ENCODE results near the gene GPC5. TPM values are rescaled to one million over a fixed set of nuclear protein-coding genes. Genes with fewer than 3 reads are reported as not detected.

GPC5 gene
- total RNA-seq, 2 donors from 2014 or later: 0.22 to 0.51 TPM

DNA sequence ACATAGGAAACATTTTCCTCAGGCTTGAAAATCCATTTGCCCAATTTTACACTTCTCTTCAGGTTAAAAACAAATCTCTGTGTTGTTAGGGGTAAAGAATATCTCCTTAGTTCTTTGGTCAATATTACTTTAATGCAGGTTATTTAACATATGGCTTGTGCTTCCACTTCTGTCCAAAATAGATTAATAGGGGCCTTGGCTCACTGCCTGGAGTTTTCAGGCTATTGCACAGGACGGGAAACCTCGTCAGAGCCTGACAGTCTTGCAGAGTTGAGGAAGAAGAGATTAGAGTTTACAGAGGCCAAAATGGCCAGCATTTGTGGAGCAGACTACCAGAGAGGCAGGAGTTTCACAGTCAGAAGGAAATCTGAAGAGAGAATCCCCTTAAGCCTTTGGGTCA, 964.3 kb downstream of the GPC5 start:
- H3K27ac Mint-ChIP-seq: no peak overlapping the region
- H3K36me3 Mint-ChIP-seq (ENCODE audit: low read depth): no peaks in the 10 kb centered on the region
- H3K27me3 ChIP-seq (ENCODE audit: control insufficient read depth, insufficient read depth, low read length, poor library complexity, severe bottlenecking): no peaks in the 10 kb centered on the region
- no peak for DNase-seq
- peaks cover 26% of the 10 kb centered on the region for H3K9me3 Mint-ChIP-seq
- no peaks in the 10 kb centered on the region for H3K36me3 ChIP-seq (ENCODE audit: control insufficient read depth, insufficient read depth, low read length)
- WGBS, 2 experiments (ENCODE audit: insufficient coverage in 1 of 2, insufficient read length in 1 of 2): 75% methylated on average over 2 of the region's 2 CpGs; no CpG with 5 or more reads in 1 of the 2 experiments
- H3K27me3 Mint-ChIP-seq (ENCODE audit: insufficient read depth): no peaks in the 10 kb centered on the region
- H3K4me3 Mint-ChIP-seq: no peak overlapping the region
- H3K4me1 ChIP-seq (ENCODE audit: control insufficient read depth, insufficient read depth, low read length): no peaks in the 10 kb centered on the region
- H3K4me3 ChIP-seq (ENCODE audit: low read length): no peak overlapping the region
- no peak overlapping the region for H3K9ac ChIP-seq (ENCODE audit: extremely low read depth, low read length, poor library complexity, severe bottlenecking)
- no peak overlapping the region for H3K27ac ChIP-seq (ENCODE audit: low read depth, low read length)
- peaks cover 25% of the 10 kb centered on the region for H3K9me3 ChIP-seq (ENCODE audit: control insufficient read depth, low read length)
- H3K4me1 Mint-ChIP-seq: peaks cover 10% of the 10 kb centered on the region
- TF ChIP-seq, protein P1, sequence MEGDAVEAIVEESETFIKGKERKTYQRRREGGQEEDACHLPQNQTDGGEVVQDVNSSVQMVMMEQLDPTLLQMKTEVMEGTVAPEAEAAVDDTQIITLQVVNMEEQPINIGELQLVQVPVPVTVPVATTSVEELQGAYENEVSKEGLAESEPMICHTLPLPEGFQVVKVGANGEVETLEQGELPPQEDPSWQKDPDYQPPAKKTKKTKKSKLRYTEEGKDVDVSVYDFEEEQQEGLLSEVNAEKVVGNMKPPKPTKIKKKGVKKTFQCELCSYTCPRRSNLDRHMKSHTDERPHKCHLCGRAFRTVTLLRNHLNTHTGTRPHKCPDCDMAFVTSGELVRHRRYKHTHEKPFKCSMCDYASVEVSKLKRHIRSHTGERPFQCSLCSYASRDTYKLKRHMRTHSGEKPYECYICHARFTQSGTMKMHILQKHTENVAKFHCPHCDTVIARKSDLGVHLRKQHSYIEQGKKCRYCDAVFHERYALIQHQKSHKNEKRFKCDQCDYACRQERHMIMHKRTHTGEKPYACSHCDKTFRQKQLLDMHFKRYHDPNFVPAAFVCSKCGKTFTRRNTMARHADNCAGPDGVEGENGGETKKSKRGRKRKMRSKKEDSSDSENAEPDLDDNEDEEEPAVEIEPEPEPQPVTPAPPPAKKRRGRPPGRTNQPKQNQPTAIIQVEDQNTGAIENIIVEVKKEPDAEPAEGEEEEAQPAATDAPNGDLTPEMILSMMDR (conservative IDR thresholded peaks at IDR 0.05): no peak

DNA sequence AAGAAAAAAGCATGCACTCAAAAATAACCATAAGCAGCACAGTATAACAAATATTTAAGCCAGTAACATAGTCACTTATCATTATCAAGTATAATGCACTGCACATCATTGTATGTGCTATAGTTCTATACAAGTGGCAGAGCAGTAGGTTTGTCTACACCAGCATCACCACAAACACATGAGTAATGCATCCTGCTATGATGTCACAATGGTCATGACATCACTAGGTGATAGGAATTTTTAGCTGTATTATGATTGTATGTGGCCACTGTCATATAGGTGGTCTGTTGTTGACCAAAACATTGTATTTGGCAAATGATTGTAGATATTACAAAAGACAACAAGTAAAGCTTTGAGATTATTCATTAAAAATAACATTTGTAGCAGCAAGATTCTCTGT, 967.5 kb downstream of the GPC5 start:
- H3K27ac Mint-ChIP-seq: no peak overlapping the region
- Histone ChIP-seq H3K36me3 (ENCODE audit: control insufficient read depth, insufficient read depth, low read length) (no peaks in the 10 kb centered on the region), H3K4me3 (ENCODE audit: low read length) (no peak overlapping the region), H3K4me1 (ENCODE audit: control insufficient read depth, insufficient read depth, low read length) (no peaks in the 10 kb centered on the region), H3K27ac (ENCODE audit: low read depth, low read length) (no peak overlapping the region), H3K9me3 (ENCODE audit: control insufficient read depth, low read length) (no peaks in the 10 kb centered on the region), H3K9ac (ENCODE audit: extremely low read depth, low read length, poor library complexity, severe bottlenecking) (no peak overlapping the region), H3K27me3 (ENCODE audit: control insufficient read depth, insufficient read depth, low read length, poor library complexity, severe bottlenecking) (no peaks in the 10 kb centered on the region)
- no peak for DNase-seq
- no peak overlapping the region for H3K4me3 Mint-ChIP-seq
- H3K36me3 Mint-ChIP-seq (ENCODE audit: low read depth): no peaks in the 10 kb centered on the region
- H3K27me3 Mint-ChIP-seq (ENCODE audit: insufficient read depth): no peaks in the 10 kb centered on the region
- H3K9me3 Mint-ChIP-seq: no peaks in the 10 kb centered on the region
- TF ChIP-seq, protein P1 (conservative IDR thresholded peaks at IDR 0.05): no peak
- peaks cover 10% of the 10 kb centered on the region for H3K4me1 Mint-ChIP-seq

DNA sequence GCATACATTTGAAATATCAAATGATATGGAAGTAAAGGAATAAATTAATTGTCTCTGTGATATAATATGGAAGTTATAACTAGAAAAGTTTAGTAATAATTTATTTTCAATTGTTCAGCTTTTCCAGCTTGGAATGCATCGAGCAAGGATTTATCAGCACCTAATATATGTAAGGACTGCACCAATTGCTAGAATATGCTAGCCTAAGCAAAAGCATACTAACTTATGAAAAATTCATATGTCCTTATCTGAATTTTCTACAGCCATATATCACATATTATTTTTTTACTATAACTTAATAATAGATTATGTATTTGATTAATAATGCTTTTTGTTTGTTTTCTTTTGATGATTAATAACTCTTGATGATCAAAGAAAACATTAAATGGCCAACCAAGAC, 979.0 kb downstream of the GPC5 start:
- no peaks in the 10 kb centered on the region for H3K9me3 Mint-ChIP-seq
- H3K4me3 Mint-ChIP-seq: no peak overlapping the region
- Histone ChIP-seq H3K9ac (ENCODE audit: extremely low read depth, low read length, poor library complexity, severe bottlenecking) (no peak overlapping the region), H3K4me1 (ENCODE audit: control insufficient read depth, insufficient read depth, low read length) (no peaks in the 10 kb centered on the region), H3K27ac (ENCODE audit: low read depth, low read length) (no peak overlapping the region), H3K27me3 (ENCODE audit: control insufficient read depth, insufficient read depth, low read length, poor library complexity, severe bottlenecking) (peaks cover 8% of the 10 kb centered on the region), H3K9me3 (ENCODE audit: control insufficient read depth, low read length) (no peaks in the 10 kb centered on the region), H3K4me3 (ENCODE audit: low read length) (no peak overlapping the region), H3K36me3 (ENCODE audit: control insufficient read depth, insufficient read depth, low read length) (no peaks in the 10 kb centered on the region)
- H3K27ac Mint-ChIP-seq: no peak overlapping the region
- WGBS, 2 experiments (ENCODE audit: insufficient coverage in 1 of 2, insufficient read length in 1 of 2): 100% methylated on average over 1 of the region's 1 CpG; no CpG with 5 or more reads in 1 of the 2 experiments
- no peaks in the 10 kb centered on the region for H3K27me3 Mint-ChIP-seq (ENCODE audit: insufficient read depth)
- no peaks in the 10 kb centered on the region for H3K4me1 Mint-ChIP-seq
- TF ChIP-seq, protein P1 (conservative IDR thresholded peaks at IDR 0.05): no peak
- H3K36me3 Mint-ChIP-seq (ENCODE audit: low read depth): no peaks in the 10 kb centered on the region
- DNase-seq: no peak
